ENCODE results near the gene GTSE1.
A peak's percentile ranks its signal among the peaks of the same experiment; 100 is the strongest.
"Not testable (repeated sequence)": the region's sequence is repeated elsewhere in the genome, so short reads cannot be mapped to it uniquely, and the experiment has no call there.

GTSE1 gene, protein sequence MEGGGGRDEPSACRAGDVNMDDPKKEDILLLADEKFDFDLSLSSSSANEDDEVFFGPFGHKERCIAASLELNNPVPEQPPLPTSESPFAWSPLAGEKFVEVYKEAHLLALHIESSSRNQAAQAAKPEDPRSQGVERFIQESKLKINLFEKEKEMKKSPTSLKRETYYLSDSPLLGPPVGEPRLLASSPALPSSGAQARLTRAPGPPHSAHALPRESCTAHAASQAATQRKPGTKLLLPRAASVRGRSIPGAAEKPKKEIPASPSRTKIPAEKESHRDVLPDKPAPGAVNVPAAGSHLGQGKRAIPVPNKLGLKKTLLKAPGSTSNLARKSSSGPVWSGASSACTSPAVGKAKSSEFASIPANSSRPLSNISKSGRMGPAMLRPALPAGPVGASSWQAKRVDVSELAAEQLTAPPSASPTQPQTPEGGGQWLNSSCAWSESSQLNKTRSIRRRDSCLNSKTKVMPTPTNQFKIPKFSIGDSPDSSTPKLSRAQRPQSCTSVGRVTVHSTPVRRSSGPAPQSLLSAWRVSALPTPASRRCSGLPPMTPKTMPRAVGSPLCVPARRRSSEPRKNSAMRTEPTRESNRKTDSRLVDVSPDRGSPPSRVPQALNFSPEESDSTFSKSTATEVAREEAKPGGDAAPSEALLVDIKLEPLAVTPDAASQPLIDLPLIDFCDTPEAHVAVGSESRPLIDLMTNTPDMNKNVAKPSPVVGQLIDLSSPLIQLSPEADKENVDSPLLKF

DNA sequence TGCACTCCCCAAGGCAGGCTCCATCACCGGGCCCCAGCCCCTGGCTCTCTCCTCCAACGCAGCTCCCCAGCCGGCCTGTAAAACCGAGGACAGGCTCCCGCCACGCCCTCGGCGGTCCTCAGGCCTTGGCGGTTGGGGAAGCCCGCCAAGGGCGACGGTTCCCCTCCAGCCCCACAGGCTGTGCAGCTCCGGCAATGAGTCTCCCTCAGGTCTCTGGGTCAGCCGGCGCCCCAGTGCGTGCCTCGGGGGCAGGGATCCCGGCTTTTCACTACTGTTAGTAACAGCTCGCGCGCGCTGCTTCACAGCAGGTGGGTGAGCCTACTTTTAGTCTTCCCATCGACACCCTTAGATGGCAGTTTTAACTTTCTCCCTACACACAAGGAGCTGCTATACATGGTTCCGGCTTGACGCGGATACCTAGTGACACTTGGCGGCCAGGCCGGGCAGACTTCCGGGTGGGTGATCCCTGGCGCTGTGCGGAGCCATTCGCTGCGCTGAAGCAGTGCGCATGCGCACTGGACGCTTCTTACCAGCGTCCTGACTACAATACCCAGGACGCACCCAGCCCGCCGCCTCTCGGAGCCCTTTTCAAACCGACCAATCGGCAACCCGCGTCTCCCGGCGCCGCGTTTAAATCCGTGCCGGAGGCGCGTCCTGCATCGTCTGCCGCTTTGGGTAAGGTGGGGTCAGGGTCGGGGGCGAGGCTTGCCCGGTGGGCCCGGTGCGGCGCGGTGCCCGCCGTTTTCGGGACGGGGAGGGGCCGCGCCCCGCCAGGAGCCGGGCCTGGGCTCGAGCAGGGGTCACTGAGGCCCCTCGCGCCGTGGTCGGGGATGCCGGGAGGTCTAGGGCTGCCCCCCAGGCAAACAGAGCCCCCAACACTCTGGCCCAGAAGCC lies at the start of gene GTSE1:
Gene GTSE1, plus strand, starts transcription at position 614 of the 894 bp plus-strand sequence. CDS start 531 bp downstream, outside the sequence.
- peak; percentile 97 for DNase-seq

DNA sequence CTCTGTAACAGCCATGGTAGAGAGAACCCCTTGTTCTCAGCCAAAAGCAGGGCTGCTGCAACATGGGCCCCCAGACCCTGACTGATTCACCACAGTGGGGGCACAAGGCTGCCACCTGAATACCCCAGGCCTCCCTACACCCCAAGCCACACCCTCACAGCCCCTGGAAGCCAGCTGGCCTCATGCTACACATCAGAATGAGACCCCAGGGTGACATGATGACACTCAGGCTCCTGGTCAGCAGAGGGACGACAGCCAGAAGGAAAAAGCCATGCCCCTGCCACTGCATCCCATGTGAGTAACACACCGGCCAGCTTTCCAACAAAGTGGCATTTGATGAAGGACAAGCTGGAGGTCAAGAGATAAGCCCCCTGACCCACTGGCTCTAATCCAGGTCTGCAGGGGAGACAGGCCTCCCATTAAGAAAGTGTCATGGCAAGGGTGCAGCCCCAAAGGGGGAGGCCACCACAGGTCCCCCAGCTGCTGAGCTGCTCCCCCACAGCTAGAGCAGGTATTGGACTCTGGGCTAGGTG lies 49.2 kb upstream of the GTSE1 start:
- DNase-seq, result no peak

DNA sequence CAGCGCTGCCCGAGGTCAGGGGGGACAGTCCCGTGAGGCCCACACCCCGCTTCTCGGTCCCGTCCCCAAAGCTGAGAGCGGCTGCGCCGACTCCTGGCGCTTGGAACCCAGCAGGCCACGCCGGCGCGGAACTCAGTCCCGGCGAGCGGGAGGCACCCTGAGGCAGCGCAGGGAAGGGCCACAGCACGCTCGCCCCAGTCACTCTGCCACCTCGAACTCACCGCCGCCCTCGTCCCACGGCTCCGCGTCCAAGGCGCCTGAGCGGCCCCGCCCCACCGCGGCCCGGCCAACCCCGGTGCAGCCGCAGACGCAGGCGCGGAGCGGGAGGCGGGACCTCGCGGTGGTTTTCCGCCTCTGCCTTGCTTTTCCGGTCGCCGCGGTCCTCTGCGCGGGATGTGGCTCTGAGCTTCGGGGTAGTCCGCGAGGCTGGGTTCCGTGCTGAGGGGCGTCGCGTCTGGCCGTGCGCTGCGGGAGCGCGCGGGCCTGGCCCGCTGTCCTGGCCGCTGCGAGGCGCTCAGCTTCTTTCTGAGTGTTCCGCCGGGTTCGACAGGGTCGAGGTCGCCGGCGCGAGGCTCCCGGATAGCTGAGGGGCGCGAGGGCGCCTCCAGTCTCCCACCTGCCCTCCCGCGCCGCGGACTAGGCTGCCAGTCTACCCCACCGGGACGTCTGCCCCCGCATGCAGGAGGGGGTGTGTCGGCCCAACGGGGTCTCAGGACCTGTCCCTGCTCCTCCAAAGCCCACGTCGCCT lies 46.5 kb upstream of the GTSE1 start, which contains the start of gene CDPF1:
Gene CDPF1, minus strand, starts transcription at position 259 of the 748 bp plus-strand sequence. CDS start 2,009 bp downstream, outside the sequence.
- peak; percentile 88 for DNase-seq

DNA sequence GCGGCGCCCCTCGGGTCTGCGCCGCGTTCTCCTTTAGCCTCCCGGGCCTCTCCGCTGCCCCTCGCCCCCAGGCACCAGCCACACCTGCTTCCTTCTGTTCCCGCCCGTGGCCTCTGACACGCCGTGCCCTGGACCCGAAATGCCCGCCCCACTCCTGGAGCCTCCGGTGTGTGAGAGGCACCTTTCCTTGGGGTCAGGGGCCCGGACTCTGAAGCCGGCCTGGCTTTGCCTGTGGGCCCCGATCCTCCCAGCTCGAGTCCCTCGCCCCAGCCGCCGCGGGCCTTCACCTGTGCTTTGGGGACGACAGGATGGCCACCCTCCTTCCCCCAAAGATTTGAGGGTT lies 45.9 kb upstream of the GTSE1 start:
- DNase-seq, result no peak

DNA sequence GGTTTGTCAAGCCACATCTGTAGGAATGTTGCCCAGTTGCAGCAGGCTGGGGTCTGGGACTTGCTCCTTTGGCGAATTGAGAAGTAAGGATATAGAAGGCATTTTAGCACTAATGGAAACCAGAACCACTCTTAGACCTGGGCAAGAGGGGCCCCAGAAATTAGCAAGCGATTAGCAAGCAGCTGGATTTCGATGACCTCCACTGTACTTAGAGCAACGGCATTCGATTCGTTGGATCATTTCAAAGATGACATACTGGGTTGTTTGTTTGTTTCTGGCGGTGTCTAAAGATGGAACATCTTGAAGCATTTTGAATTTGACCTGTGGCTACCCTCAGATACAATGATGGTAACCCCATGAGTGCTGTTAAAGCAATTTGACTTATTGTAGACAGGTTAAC lies 45.4 kb upstream of the GTSE1 start:
- no peak for DNase-seq

DNA sequence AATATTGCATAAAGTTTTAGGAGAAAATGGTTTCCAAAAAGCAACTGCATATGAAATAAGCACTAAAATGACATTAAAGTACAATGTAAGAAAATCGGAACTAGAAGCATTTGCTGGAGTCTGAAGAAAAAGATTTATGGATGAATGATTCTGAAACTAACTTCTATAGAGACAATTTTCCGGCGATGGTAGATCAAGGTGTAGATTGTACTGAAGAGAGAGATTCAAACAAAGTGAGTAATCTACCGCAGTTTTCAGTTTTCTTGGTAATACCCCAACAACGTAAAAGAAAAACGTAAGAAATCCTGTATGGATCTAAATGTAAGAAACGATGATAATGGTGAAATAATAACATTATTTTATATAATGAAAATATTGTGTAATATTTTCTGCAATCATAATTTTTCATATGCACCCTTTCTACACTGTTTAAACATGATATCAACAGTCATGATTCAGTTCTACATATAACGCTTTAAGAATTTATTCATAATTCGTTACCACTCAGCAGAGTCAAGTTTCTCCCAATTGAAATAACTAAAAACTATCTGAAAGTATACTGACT lies 44.8 kb upstream of the GTSE1 start:
- DNase-seq, result no peak

DNA sequence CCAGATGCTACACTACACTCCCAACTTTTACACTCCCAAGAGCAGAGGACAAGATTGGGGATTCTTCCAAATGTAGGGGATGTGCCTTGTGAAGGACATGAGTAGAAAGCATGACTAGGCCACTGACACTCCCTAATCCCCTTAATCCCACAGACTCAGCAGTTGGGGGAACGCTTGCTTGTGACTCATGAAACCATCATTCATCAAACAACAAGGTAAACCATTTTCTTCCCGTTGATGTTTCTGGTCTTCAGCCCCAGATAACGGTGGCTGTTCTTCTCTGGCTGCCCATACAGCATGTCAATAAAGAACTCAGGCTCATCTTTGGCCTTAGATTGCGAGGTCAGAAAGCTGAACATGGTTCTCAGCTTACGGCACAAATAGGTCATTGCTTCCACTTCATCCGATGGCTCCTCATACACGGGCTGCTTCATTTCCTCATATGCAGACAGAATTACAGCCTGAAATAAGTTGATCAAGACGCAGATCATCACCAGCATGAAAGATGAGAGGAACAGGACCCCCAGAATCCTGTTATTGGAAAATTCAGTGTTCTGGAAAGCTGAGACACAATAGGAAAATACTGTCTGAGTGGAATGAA lies 40.2 kb upstream of the GTSE1 start:
- DNase-seq, result no peak

DNA sequence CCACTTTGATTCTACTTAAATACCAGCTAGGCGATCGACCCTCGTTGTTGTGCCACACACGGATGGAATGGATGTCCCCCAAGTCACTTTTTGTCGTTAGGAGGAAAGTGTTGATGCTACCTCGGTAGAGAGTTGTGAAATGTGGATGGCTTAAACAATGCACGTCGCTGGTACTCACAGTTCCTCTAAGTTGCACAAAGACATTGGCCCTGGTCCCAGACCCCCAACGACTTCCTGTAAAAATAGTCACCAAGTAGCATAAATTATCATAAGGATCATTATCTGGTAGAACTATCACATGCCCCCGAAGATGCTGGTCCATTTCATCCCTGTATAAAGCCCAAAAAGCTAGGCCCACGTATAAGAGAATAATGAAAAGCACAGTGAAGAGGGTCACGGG lies 37.3 kb upstream of the GTSE1 start:
- no peak for DNase-seq

DNA sequence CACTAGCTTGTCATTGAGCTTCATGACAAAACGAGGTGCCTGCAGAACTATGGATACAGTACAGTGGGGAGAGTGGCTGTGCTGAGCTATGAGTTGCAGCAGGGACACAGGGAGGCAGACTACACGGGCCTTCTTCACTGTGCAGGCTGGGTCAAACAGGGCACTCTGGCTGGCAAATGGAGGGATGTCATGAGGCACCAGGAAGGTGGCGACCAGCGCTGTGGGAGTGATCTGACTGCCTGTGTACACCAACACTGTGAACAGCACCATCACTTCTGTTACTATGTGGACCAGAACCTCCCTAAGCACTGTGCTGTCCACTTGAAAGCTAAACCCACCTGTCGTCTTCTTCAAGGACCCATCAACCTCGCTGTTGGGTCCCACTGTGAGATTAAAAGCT lies 36.6 kb upstream of the GTSE1 start:
- no peak for DNase-seq

DNA sequence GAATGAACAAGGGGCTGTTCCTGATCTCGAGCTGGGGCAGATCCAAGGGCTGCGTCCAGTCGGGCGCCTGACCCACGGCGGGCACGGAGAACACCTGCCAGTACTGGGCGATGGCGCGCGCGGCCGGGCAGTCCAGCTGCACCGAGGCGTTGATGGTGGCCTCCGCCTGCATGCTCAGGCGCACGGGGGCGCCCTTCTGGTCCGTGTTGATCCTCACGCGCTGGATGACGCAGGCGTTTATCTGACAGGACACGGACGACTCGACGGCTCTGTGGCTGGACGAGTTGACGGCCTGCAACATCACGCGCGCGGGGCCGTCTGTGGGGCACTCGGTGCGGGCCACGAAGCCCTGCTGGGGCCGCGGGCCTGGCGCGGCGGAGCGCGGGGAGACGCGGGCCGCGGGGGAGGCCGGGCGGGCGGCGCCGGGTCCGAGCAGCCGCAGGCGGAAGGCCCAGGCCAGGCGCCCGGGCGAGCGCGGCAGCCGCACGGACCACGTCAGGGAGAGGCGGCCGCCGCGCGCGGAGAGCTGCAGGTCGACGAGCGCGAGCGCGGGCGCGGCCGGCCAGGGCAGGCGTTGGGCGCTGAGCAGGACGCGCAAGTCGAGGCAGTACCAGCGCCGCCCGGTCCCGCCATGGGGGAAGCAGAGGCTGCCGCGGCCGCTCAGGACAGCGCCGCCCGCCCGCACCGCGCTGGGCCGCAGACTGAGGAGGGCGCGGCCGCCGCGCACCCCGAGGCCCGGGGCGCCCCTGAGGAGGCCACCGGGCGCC lies 34.0 kb upstream of the GTSE1 start:
- DNase-seq, result no peak

DNA sequence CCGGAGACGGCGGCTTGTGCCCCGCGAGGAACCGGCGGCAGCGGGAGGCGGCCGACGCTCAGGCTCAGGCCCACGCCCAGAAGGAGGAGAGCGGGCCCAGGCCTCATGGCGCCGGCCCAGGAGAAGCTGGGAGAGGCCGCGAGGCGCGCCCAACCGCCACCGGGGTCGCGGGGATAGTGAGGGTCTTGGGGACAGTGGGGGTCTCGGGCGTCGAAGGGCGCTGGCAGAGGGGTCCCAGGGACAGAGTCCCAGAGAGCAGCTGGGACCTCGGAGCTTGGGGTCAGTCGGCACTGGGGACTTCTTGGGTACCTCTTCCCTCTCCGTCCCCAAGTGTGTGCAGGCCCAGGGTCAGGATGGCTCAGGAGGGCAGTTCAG lies 33.5 kb upstream of the GTSE1 start, which contains the start of gene PKDREJ:
Gene PKDREJ, minus strand, starts transcription at position 128 of the 375 bp plus-strand sequence. Its CDS starts 21 bp downstream, at position 107.
- DNase-seq, result no peak

DNA sequence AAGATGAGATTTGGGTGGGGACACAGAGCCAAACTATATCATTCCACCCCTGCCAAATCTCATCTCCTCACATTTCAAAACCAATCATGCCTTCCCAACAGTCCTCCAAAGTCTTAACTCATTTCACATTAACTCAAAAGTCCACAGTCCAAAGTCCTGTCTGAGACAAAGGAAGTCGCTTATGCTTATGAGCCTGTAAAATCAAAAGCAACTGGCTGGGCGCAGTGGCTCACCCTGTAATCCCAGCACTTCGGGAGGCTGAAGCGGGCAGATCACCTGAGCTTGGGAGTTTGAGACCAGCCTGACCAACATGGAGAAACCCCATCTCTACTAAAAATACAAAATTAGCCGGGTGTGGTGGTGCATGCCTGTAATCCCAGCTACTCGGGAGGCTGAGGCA lies 32.1 kb upstream of the GTSE1 start:
- DNase-seq, result not testable (repeated sequence)

DNA sequence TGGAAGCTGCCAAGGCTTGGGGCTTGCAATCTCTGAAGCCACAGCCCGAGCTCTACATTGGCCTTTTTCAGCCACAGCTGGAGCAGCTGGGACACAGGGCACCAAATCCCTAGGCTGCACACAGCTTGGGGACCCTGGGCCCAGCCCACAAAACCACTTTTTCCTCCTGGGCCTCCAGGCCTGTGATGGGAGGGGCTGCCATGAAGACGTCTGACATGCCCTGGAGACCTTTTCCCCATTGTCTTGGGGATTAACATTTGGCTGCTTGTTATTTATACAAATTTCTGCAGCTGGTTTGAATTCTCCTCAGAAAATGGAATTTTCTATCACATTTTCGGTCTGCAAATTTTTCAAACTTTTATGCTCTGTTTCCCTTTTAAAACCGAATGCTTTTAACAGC lies 31.0 kb upstream of the GTSE1 start:
- not testable (repeated sequence) for DNase-seq

DNA sequence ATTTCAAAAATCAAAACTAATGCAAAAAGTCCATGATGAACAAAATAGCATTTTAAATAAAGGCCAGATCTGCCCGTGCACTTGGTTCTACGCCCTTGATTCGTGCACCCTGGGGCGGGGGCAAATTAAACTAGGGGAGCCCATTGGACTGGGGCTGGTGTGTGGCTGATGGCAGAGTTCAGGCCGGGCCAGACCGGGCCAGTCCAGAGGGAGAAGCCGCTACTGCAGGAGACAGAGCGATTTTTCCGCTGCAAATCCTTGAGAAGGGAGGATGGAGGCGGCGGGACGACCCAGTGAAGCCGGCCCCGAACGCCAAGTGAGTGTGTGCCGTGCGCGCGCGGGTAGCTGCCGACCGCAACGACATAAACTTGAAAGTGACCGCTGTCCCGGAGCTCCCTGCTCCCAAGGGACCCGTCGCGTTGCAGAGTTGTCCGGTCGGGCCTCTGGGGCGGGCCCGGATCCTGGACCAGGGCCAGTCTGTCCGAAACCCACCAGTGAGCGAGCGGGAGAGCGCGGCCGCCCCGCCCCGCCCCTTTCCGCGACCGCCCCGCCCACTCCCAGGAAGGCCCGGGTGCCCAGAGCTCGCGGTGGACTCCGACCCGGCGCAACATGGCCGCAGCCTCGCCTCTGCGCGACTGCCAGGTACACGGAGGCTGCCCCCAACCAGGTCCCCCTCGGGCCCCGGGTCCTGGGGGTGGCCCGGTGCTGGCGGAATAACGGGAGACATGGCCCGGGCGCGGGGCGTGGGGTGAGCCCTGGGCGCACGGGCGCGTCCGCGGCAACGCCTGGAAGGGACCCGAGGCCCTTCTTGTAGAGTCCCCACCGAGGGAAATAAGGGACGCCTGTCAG lies 29.0 kb upstream of the GTSE1 start, which contains the start of gene TTC38:
Gene TTC38, plus strand, starts transcription at position 578 of the 849 bp plus-strand sequence. Its CDS starts 32 bp downstream, at position 610.
- DNase-seq, result peak; percentile 85

DNA sequence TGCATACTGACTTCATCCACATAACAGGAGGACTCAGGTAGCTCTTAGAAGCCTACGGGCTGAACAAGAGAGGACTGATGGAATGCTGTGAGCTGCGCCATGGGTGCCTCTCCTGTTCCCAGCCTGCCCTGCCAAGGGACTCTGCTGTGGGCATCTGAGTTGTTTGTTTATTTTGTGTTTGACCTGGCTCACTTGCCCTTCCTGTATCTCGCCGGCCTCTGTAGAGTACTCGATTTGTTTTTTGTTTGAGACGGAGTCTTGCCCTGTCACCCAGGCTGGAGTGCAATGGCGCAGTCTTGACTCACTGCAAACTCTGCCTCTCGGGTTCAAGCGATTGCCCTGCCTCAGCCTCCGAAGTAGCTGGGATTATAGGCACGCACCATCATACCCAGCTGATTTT lies 27.1 kb upstream of the GTSE1 start:
- no peak for DNase-seq

DNA sequence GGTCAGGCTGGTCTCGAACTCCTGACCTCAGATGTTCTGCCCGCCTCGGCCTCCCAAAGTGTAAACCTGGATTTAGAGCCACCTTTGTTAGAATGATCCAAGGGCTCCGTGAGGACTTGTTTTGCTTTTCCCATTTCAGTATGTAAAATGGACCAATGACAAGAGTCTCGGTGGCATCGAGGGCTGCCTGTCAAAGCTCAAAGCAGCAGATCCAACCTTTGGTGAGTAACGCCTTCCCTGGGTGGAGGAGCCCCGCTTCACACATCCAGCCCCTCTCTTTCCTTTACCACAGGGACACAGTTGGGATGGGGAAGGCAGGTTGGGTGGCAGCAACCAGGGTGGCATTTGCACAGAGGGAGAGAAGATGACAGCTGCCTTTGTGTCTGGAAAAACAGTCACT lies 24.5 kb upstream of the GTSE1 start:
- no peak for DNase-seq

DNA sequence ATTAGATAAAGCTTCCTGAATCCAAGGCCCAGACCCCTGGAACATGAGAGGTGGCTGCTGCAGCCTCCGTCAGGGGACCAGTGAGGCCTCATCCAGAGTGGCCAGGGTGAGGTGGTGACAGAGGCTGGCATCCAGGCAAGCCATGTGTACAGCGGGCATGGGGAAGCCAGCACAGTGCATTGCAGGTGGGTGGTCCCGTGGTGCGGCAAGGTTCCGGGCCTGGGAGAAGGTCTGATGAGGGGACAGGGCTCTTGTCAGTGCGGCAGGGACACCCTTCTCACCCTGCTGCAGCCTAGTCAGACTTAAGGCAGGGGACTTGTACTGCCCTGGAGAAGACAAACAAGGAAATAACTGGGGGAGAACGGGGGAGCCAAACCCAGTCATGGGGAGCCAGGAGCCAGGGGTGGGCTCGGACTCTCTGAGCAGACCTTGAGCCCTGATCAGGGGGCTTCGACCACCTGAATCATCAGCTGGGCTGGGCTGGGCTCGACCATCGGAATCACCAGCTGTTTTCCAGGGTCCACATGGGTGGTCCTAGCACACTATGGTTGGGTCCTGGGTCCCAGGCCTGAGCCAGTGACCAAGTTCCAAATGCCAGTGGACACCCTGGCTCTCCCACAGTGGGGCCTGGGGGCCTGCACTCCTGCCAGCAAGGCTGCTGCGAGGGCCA lies 23.8 kb upstream of the GTSE1 start:
- DNase-seq, result no peak

DNA sequence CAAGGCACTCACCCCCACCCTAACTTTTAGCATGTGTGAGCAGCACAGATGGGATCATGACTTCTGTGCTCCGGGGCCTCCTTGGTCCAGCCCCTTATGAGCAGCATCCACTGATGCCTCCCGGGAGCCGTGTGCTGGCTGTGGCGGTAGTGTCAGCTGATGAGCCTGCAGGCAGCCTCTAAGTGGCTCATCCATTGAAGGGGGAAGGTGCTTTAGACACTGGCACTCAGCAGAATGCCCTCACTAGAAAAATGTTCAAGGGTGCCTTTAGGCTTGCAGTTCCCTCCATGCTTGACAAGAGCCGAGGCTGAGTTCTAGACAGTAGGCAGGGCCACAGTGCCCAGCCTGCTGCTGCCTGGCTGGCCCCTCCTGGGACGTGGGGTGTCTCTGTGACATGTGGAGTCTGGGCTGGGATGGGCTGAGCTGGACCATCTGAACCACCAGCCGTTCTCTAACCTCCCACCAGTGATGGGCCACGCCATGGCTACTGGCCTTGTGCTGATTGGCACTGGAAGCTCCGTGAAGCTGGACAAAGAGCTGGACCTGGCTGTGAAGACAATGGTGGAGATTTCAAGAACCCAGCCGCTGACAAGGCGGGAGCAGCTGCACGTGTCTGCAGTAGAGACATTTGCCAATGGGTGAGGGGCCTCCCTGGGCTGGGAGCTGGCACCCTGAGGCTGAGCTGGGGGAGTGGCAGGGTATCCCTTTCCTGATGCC lies 23.1 kb upstream of the GTSE1 start:
- no peak for DNase-seq

Data from midbrain (tissue), 1 donor.